ENCODE measurements around the gene GAN.

GAN gene

DNA sequence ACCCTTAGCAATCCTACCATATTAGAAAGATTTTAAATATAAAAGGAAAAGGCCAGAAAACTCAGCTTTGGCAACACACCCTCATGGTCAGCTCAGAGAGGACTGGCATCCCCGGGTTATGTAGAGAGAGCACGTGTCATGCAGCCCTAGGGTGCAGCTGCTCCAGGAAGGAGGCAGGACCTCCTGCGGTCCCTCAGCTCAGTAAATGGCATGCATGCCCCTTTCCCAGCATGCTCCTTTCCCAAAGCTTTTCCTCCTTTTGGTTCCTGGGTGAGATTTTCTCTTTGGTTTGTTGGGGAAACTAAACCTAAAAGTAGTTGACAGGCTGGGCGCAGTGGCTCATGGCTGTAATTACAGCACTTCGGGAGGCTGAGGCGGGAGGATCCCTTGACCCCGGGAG is 3.9 kb downstream of the GAN start:
- no peaks in the 10 kb centered on the region for H3K9me3 ChIP-seq
- H3K4me1 ChIP-seq (ENCODE audit: control insufficient read depth in 1 of 2, insufficient read depth in 1 of 2, low read depth in 1 of 2, low read length in 1 of 2): peaks cover 15 to 18% of the 10 kb centered on the region in 2 experiments
- no peaks in the 10 kb centered on the region for H3K36me3 ChIP-seq
- peaks cover 17% of the 10 kb centered on the region for H3K27me3 ChIP-seq
- no peak overlapping the region for H3K4me3 ChIP-seq (ENCODE audit: low read depth in 1 of 2, low read length in 1 of 2)
- TF ChIP-seq, protein P1, sequence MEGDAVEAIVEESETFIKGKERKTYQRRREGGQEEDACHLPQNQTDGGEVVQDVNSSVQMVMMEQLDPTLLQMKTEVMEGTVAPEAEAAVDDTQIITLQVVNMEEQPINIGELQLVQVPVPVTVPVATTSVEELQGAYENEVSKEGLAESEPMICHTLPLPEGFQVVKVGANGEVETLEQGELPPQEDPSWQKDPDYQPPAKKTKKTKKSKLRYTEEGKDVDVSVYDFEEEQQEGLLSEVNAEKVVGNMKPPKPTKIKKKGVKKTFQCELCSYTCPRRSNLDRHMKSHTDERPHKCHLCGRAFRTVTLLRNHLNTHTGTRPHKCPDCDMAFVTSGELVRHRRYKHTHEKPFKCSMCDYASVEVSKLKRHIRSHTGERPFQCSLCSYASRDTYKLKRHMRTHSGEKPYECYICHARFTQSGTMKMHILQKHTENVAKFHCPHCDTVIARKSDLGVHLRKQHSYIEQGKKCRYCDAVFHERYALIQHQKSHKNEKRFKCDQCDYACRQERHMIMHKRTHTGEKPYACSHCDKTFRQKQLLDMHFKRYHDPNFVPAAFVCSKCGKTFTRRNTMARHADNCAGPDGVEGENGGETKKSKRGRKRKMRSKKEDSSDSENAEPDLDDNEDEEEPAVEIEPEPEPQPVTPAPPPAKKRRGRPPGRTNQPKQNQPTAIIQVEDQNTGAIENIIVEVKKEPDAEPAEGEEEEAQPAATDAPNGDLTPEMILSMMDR (IDR thresholded peaks at IDR 0.05): no peak
- H3K27ac ChIP-seq: no peak overlapping the region

DNA sequence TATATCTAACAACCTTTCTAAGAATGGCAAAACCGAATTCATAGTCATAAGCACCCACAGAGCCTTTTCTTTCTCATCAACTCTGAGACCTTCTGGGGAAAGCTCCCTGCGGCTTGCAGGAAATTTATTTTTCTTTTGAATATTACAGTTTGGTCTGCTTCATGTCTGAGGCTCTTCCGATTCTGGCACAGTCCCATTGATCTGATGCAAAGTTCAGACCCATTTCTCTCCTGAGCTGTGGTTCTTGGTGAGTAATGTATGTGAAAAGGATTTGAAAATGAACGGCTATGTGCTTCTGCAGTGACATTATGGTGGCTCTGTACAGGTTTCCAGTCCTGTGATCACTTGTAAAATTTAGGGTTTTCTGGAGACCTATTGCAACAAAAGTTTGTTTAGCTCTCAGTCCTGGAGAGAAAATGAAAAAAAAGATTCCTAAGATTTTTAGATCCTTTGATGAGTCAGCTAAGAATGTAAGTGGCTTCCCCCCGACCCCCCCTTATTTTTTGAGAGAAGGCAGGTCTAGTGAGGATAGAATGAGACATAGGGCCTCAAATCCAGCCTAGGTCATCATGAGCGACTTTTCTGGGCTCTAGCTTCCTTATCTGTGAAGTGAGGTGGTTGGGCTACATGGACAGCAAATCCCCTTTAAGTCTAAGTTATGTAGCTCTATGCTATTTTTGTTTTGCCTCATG is 4.6 kb downstream of the GAN start:
- no peak overlapping the region for H3K27ac ChIP-seq

GRCh38 chr16:81321039-81321438 is 6.3 kb downstream of the GAN start:
- Histone ChIP-seq H3K4me1 (ENCODE audit: control insufficient read depth in 1 of 2, insufficient read depth in 1 of 2, low read depth in 1 of 2, low read length in 1 of 2) (peaks cover under 1 to 5% of the 10 kb centered on the region in 2 experiments), H3K36me3 (no peaks in the 10 kb centered on the region), H3K4me3 (ENCODE audit: low read depth in 1 of 2, low read length in 1 of 2) (no peak overlapping the region), H3K27me3 (peaks cover 7% of the 10 kb centered on the region), H3K9me3 (no peaks in the 10 kb centered on the region), H3K27ac (no peak overlapping the region)
- TF ChIP-seq, protein P1 (IDR thresholded peaks at IDR 0.05): no peak

More for the DNA sequence above, 4.6 kb downstream of the GAN start:
- TF ChIP-seq, protein P1 (IDR thresholded peaks at IDR 0.05): no peak
- H3K27me3 ChIP-seq: peaks cover 17% of the 10 kb centered on the region
- no peaks in the 10 kb centered on the region for H3K9me3 ChIP-seq
- no peak overlapping the region for H3K4me3 ChIP-seq (ENCODE audit: low read depth in 1 of 2, low read length in 1 of 2)
- no peaks in the 10 kb centered on the region for H3K36me3 ChIP-seq
- peaks cover 8 to 12% of the 10 kb centered on the region in 2 experiments for H3K4me1 ChIP-seq (ENCODE audit: control insufficient read depth in 1 of 2, insufficient read depth in 1 of 2, low read depth in 1 of 2, low read length in 1 of 2)

- TF ChIP-seq, protein P1 (IDR thresholded peaks at IDR 0.05): no peak
- Histone ChIP-seq H3K4me1 (ENCODE audit: control insufficient read depth in 1 of 2, insufficient read depth in 1 of 2, low read depth in 1 of 2, low read length in 1 of 2) (peaks cover 0 to 4% of the 10 kb centered on the region in 2 experiments), H3K36me3 (no peaks in the 10 kb centered on the region), H3K9me3 (no peaks in the 10 kb centered on the region), H3K27ac (no peak overlapping the region), H3K27me3 (peaks cover 2% of the 10 kb centered on the region), H3K4me3 (ENCODE audit: low read depth in 1 of 2, low read length in 1 of 2) (no peak overlapping the region)
Measured at GRCh38 chr16:81321536-81321935, 6.8 kb downstream of the GAN start.

- Histone ChIP-seq H3K9me3 (no peaks in the 10 kb centered on the region), H3K27me3 (no peaks in the 10 kb centered on the region), H3K27ac (no peak overlapping the region), H3K4me3 (ENCODE audit: low read depth in 1 of 2, low read length in 1 of 2) (no peak overlapping the region), H3K36me3 (no peaks in the 10 kb centered on the region), H3K4me1 (ENCODE audit: control insufficient read depth in 1 of 2, insufficient read depth in 1 of 2, low read depth in 1 of 2, low read length in 1 of 2) (peaks cover 0 to 4% of the 10 kb centered on the region in 2 experiments)
- TF ChIP-seq, protein P1 (IDR thresholded peaks at IDR 0.05): no peak
Measured at GRCh38 chr16:81324808-81325207, 10.0 kb downstream of the GAN start.

Measured in neutrophil (primary cell).